PC-9 (cell line): Measurements from ENCODE around the gene TBC1D2B.

ENCODE experiments used
- CTCF ChIP-seq: fragments of 200-600 bp; sonication (generic); conservative IDR thresholded peaks from 2 replicates; pipeline ENCODE4 v1.6.1; 2017; ENCODE audit warnings: mixed run types, antibody characterized with exemption, mild to moderate bottlenecking, moderate library complexity
- EZH2 ChIP-seq: fragments of 200-600 bp; sonication (generic); IDR thresholded peaks from 2 replicates; pipeline ENCODE4 v1.8.0; 2017; ENCODE audit warnings: antibody characterized with exemption, low read depth

- TF ChIP-seq EZH2 (no peak), CTCF (no peak)
Observed at GRCh38 chr15:77982127-77982490, 95.4 kb downstream of the TBC1D2B start.
